ENCODE measurements around the gene SLC5A9. TPM values are rescaled to one million over a fixed set of nuclear protein-coding genes. Genes with fewer than 3 reads are reported as not detected.
"Not testable (repeated sequence)": the region's sequence is repeated elsewhere in the genome, so short reads cannot be mapped to it uniquely, and the experiment has no call there.

The SLC5A9 gene
- total and polyA plus RNA-seq, 9 donors = 0.01 to 1.4 (median 0.69) TPM; not detected in 4

- no peaks in the 10 kb centered on the region for H3K9me3 ChIP-seq
- no peaks in the 10 kb centered on the region for H3K36me3 ChIP-seq
- no peaks in the 10 kb centered on the region for H3K4me1 ChIP-seq (ENCODE audit: insufficient read depth)
- WGBS, 3 donors = 75 to 84% (median 75%) methylated on average over 4 of the region's 4 CpGs
- intact Hi-C loops (cut with DNase I) = no loop called here
- H3K27ac ChIP-seq = no peak overlapping the region
- TF ChIP-seq POLR2A (IDR thresholded peaks at IDR 0.05) (no peak), EP300 (IDR thresholded peaks at IDR 0.05) (no peak), CTCF (IDR thresholded peaks at IDR 0.05) (no peak)
- DNase-seq = no peak
- H3K4me3 ChIP-seq = no peak overlapping the region
- H3K27me3 ChIP-seq = no peaks in the 10 kb centered on the region
Observed at GRCh38 chr1:48291421-48291820, 68.9 kb downstream of the SLC5A9 start.

GRCh38 chr1:48292706-48293105, 70.2 kb downstream of the SLC5A9 start:
- WGBS, 3 donors = 89 to 97% (median 93%) methylated on average over 5 of the region's 5 CpGs
- no peaks in the 10 kb centered on the region for H3K9me3 ChIP-seq

GRCh38 chr1:48294094-48294493, 71.6 kb downstream of the SLC5A9 start:
- H3K4me3 ChIP-seq; H3K27ac ChIP-seq; H3K36me3 ChIP-seq; intact Hi-C loops (cut with DNase I); DNase-seq; H3K27me3 ChIP-seq; H3K4me1 ChIP-seq (ENCODE audit: insufficient read depth); H3K9me3 ChIP-seq: not testable (repeated sequence)
- 85 to 90% (median 89%) methylated on average over 6 of the region's 6 CpGs for WGBS, 3 donors

More at GRCh38 chr1:48292706-48293105, 70.2 kb downstream of the SLC5A9 start:
- no peak for DNase-seq
- H3K36me3 ChIP-seq = no peaks in the 10 kb centered on the region
- H3K4me1 ChIP-seq (ENCODE audit: insufficient read depth) = no peaks in the 10 kb centered on the region
- no peak overlapping the region for H3K4me3 ChIP-seq
- no peaks in the 10 kb centered on the region for H3K27me3 ChIP-seq
- no peak for TF ChIP-seq CTCF (IDR thresholded peaks at IDR 0.05)
- TF ChIP-seq EP300 (IDR thresholded peaks at IDR 0.05) = no peak
- TF ChIP-seq POLR2A (IDR thresholded peaks at IDR 0.05) = no peak
- H3K27ac ChIP-seq = no peak overlapping the region
- intact Hi-C loops (cut with DNase I) = no loop called here

- DNase-seq = no peak
- Histone ChIP-seq H3K4me3 (no peak overlapping the region), H3K36me3 (no peaks in the 10 kb centered on the region), H3K27me3 (no peaks in the 10 kb centered on the region), H3K9me3 (no peaks in the 10 kb centered on the region), H3K4me1 (ENCODE audit: insufficient read depth) (no peaks in the 10 kb centered on the region), H3K27ac (no peak overlapping the region)
- intact Hi-C loops (cut with DNase I) = no loop called here
- TF ChIP-seq EP300 (IDR thresholded peaks at IDR 0.05) (no peak), CTCF (IDR thresholded peaks at IDR 0.05) (no peak), POLR2A (IDR thresholded peaks at IDR 0.05) (no peak)
- WGBS, 3 donors = 78 to 90% (median 78%) methylated on average over 1 of the region's 1 CpG
Observed at GRCh38 chr1:48294656-48295055, 72.1 kb downstream of the SLC5A9 start.

Other genes with a start within 250 kb of the SLC5A9 start
- gene TRABD2B, start 225.3 kb upstream of the SLC5A9 start, total RNA-seq = 1 to 10 TPM in 2 of 7 donors, under 1 TPM in 5; 0.18 to 1.6 (median 0.24) TPM
- gene TRABD2B, start 225.3 kb upstream of the SLC5A9 start, polyA plus RNA-seq = 1 to 10 TPM in 1 of 2 donors, under 1 TPM in 1; 0.52 to 1.1 TPM
- 10 to 100 TPM; 18.5 to 48.3 (median 36.3) TPM for gene SPATA6, start 249.5 kb downstream of the SLC5A9 start, total RNA-seq
- 1 to 10 TPM; 7.9 to 9.3 TPM for gene SPATA6, start 249.5 kb downstream of the SLC5A9 start, polyA plus RNA-seq